NCI-H146 treated with DMSO at 0.1 percent for 48 hours (cell line): ENCODE measurements around the gene CTTNBP2.

Experiments
- DNase-seq: peaks from one replicate; lab custom pipeline; 2025; ENCODE audit not compliant: unreplicated experiment; lab: John Stamatoyannopoulos, UW

CTTNBP2 gene

DNA sequence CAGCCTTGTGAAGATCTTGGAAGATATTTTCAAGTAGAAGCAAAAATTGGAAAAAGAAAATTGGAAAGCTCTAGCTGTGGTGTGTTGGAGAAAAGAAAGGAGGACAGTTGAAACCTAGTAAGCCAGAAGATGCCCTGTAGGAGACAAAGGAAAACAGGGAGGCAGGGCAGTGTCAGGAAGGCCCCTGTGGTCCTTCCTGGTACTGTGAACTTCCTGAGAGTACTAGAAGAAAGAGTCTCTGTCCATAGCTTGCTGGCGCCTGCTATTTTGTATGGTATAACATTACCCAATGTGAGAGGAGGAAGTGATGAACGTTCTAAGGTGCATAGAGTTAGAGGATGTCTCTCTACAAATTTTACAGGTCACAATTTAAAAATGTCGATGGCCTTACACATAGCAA lies 183.1 kb downstream of the CTTNBP2 start:
- DNase-seq = no peak

DNA sequence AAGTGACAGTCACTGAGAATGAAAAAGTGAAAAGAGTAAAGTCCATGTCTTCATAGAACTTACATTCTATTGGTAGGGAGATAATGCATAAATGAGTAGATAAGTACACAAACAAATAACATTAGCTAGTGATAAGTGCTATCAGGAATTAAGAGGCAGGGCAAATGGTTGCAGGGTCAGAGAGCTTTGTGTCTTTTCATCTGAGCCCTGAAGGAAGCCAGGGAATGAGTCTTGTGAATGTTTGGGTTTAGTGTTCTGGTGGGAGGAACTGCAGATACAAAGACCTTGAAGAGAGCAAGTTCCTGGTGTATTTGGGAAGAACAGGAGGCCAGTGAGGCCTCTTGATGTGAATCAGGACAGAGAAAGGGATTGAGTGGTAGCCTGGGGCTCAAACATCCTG lies 183.8 kb downstream of the CTTNBP2 start:
- no peak for DNase-seq

DNA sequence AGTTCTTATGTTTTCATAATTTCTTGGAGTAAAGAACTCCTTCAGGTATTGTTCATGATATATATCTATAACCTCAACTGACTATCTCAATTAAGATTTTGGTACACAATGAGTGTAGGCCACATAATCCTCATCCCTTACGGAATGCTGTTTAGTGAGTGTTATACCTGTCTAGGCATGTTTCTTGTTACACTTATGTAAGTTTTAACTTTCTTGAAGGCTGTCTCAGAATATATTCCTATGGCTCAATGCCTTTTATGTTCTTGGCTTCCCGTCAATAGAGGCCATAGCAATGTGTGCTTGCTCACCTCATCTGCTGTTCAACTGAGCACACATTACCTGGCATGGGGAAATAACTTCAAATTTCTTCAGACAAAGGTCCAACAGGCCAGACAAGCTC lies 185.1 kb downstream of the CTTNBP2 start:
- no peak for DNase-seq

DNA sequence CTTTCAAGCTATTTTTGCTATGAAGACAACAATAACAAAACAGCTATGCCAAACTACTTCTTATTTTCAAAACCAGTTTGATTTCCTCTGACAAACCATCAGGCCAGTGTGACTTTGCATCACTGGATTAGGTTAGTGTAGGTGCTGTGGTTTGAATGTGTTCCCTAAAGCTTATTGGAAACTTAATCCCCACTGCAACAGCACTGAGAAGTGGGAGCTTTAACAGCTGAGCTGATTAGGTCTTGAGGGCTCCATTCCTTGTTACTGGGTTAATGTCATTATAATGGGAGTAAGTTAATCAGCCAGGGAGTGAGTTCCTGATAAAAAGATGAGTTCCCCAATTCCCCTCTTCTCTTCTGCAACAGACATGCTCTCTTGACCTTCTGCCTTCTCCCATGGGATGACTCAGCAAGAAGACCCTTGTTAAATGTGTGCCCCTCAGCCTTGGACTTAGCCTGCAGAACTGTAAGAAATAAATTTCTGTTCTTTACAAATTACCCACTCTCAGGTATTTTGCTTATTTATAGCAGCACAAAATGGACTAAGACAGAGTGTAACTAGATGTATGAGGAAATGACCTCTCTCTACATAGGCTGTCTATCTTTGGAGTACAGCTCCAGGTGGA lies 186.8 kb downstream of the CTTNBP2 start:
- DNase-seq = no peak

DNA sequence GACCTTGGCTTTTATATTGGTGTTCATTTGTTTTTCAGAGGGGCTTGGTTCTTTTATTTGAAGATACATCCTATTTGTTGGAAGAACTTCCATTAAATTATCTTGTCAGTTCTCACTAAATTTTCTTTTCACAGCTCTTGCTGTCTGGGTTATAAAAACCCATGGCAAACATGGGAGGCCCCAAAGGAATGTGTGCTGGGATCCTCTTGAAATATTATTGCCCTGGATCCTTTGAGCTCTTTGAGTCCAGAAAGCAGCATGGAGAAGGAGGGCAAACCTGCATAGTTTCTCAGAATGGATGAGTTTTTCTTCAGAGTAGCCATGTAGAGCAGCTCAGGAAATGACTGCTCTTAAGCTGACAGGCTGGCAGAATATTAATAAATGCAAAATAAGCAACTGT lies 187.4 kb downstream of the CTTNBP2 start:
- no peak for DNase-seq

DNA sequence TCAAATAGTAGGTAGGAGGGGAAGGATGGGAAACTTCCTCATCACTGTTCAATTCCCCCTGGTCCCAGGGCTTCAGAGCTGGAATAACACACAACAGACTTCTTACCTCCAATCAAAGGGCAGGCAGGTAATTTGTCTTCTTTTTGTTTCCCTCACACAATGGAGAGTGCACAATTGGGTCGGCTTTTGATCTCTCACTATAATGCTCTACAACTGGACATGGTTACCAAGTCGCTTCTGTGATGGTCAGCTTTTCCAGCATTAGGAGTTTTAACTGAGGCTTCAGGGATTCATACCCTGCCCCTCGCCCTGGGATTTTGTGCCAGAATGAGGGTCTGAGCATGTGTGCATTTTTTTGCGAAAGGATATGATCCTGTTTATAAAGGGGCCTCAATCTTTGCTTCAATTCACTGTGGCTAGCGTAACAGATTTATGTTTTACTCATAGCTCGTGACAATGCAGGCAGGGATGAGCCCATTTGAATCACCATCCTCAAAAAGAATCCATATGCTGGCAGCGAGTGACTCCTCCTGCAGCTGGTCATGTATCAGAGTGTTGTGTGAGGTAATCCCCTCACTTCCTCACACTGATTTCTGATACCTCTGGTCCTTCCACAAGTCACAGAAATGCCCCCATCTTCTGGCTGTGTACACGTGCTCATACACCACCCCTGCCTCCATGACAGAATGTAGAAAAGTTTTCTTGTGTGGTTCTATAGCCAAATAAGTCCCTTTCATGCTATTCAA lies 189.6 kb downstream of the CTTNBP2 start:
- DNase-seq = no peak

DNA sequence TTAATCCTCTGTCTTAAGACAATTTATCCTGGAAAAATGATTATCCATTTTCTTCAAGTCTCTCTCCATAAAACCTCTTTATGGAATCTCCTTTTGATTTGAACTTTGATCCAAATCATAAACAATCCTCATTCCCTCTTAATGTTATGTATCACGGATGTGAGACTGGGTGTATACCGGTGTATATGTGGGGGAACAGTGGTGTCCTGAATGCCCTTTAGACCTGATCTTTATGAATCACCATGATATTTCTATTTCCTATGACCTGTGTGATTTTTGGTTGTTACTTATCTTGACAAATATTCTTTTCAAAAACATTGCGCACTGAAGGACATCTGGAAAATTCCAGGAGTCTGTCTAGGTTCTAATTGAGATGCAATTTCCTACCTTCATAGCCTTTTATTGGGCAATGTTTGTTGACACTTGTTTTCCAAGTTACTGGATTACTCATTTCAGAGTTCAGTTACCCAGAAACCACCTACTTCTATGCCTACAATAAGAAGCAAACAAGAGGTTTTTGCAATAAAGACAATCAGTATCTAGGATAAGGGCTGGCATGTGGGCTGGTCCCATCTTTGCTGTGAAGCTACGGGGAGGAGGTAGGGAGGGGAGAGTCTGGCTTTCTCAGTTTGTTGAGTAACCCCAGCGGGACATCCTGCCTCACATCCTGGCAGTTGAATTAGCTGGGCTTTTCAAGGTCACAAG lies 190.4 kb downstream of the CTTNBP2 start:
- DNase-seq = no peak

DNA sequence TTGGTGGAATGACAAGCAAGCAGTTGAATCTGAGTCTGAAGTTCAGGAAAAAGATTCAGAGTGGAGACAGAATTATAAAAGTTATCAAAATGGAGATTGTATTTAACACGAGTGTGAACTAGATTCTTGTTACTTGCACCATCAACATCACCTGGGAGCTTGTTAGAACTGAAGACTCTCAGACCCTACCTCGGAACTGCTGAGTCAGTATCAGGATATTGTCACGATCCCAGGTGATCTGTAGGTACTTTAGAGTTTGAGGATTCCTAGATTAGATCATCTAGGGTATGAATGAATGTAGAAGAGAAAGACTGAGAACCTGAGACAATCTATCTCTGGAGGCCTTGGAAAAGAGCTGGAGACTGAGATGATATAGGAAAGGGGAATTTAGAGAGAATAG lies 194.1 kb downstream of the CTTNBP2 start:
- no peak for DNase-seq

DNA sequence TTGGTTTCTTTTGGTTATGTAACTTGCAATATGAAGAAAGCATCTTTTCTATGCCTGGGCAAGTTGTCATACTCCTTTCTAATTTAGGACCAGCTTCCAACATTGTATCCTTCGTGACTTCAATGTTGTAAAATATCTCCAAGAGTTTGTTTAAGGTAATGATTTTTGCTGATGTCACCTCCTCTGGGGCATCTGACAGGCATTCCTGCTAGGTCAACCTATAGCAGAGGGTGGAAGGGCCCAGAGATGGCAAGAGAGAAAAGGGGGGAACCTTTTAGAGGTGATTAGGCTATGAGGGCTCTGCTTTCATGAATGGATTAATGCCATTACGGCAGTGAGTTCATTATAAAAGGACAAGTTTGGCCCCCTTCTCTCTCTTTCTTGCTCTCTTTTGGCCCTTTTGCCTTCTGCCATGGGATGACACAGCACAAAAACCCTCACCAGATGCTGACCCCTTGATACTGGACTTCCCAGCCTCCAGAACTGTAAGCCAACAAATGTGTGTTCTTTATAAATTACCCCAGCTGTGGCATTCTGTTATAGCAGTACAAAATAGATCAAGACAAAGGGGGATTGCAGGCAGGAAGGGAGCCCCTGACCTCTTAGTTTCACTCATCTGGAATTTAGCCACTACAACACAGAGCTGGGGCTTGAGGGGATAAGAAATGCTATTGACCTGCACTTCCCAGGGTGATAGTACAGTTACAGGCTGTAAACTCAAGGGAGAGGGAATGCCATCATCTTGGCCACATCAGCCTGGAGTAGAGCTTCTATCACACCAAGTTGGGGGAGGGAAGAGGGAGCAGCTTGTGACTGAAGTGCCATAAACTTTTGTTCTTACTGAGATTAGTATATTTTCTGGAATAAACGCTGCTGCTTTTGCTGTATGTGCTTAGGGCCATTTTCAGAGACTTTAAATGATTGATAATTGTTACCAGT lies 197.5 kb downstream of the CTTNBP2 start:
- no peak for DNase-seq

DNA sequence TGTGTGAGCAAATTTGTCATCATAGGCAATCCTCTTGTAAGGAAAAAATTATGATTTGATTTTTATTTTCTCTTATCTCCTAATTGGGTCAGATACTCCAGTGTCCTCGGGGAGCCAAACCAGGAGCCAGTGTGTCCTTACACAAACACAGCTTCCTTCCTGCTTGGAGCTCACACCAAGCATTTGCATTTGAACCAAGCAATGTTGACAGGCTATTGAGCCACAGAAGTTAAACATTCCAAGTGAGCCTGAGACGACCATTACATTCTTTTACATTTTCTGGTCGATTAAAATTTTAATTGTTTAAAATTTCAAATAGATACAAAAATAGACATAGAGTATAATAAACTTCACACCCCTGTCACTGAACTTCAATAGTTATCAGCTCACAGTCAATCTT lies 198.6 kb downstream of the CTTNBP2 start:
- DNase-seq = no peak

DNA sequence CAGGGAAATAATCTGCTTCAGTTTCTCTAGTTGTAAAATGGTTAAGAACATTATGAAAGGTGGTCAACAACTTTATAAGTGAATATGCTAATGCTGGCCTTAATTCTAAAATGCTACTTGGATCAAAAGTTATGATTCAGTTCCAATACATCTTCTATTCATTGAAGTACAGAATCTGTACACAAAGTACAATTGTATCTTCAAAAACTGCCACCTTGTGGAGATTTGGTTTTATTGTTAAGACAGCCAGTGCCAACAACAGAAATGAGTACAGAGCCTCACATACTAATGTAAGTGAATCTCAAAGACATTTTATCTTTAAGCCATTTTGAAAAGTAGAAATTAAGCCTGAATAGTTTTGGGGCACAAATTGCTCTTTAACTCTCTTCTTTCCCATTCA lies 199.4 kb downstream of the CTTNBP2 start:
- DNase-seq = no peak

DNA sequence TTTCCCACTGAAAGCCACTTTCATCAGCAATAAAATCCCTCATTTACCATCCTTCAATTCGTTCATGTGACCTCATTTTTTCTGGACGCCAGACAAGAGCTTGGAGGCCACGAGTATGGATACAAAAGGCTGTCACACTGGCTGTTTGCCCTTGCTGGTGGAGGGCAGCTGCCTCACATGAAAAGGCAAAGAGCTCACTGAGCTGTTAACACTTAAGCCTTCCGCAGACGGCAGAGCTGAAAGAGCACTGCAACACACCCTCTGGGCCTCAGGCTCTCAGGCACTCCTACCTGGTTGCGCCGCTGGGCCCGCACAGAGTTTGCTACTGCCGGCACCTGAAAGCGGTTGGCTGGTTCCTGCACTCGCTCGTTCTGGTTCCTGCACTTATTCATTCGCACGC lies 199.9 kb downstream of the CTTNBP2 start:
- no peak for DNase-seq

DNA sequence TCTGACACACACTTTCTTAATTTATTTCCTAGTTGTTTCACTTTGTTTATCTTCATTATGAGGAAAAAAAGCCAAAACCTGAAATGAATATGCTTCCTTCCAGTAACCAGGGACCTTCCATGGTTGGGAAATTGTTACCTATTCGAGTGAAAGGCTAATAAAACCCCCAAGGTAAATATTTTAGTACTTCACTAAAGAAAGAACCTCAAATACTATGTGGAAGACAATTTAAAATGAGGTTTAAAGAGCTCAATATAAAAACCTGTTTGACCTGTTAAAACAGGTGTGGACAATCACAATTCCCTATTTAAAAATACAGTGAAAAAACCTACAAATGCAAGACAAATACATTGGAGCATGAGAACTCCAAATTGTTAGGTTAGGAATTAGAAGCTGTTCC lies 200.8 kb downstream of the CTTNBP2 start:
- DNase-seq = no peak

DNA sequence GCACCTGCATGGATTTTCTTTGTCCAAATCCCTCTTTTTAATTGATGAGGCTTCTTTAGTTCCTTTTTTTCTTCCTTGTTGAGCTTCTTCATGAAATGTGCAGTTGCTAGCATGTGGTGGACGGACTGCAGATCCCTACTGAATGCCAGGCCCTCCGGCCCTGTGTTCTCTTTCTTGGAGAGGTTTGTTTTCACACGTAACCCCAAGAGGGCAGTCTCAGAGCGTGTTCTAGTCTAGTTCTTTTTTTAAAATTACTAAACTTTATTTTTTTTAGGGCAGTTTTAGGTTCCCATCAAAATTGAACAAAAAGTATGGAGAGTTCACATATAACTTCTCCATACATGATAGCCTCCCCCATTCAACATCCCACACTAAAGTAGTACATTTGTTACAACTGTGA lies 203.4 kb downstream of the CTTNBP2 start:
- no peak for DNase-seq

DNA sequence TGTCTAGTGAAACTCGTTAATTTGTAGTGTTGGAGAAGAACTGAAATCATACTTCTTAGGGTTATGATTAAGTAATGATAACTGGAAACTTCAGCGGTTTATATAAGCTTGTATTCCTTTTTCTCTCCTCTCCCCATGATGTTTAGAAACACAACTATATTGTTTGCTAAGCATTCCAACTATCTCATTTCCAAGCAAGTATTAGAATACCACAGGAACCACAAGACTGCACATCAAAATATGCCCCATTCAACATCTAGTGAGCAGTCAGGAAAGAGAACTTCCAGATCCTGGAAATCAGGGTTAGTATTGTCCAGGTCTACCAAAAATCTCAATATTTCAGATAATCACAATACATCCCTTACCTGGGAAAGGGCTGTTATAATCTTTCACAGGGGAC lies 205.8 kb downstream of the CTTNBP2 start:
- DNase-seq = no peak

DNA sequence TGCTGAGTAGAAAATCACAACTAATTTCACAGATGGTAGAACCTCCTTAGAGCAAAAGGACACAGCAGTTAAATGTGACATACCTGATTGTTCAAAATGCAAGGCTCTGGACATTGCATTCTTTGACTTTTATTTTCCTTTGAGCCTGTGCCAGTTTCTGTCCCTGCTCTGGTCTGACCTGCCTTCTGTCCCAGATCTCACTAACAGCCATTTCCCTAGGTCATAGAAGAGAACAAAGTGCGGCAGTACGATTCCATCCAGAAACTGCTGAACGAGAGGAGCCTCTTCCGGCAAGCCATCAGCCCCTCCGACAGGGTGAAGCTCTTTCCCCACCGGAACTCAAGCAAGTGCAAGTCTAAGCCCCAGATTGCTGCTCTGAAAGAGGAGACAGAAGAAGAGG lies 206.6 kb downstream of the CTTNBP2 start:
- DNase-seq = no peak

DNA sequence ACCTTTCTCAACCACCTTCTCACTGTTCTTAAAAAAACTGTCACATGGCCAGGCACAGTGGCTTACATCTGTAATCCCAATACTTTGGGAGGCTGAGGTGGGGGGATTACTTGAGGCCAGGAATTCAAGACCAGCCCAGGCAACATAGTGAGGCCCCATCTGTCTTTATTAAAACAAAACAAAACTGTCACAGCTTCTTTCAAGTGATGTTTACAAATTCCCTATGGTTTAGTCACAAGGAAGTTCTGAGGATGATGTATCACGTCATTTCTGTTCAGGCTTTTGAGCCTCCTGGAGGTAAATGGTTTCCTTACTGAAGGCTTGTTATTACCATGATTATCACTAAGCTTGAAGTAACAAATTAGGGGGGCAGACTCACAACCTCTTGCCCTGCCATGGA lies 207.2 kb downstream of the CTTNBP2 start:
- DNase-seq = no peak

DNA sequence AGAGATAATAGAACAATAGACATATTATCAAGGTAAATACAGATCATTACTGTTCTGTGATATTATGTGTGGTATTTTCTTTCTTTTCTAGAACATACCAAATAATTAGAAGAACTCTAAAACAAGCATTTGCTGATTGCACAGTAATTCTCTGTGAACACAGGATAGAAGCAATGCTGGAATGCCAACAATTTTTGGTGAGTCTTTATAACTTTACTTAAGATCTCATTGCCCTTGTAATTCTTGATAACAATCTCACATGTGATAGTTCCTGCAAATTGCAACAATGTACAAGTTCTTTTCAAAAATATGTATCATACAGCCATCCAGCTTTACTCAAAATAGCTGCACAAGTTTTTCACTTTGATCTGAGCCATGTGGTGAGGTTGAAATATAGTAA lies 207.9 kb downstream of the CTTNBP2 start:
- DNase-seq = no peak

DNA sequence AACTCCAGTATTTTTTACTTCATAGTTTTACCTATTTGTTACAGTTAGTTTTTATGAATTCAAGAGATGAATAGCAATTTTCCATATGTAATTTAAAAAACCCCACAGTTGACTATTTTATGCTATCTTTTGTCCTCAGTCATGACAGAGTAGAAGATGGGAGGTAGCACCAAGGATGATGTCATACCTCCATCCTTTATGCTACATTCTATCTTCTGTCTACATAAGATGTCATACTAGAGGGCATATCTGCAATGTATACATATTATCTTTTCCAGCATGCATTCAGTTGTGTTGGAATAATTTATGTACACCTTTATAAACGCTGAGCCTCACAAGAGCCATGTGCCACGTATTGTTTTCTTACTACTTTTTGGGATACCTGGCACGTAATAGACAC lies 209.2 kb downstream of the CTTNBP2 start:
- DNase-seq = no peak

DNA sequence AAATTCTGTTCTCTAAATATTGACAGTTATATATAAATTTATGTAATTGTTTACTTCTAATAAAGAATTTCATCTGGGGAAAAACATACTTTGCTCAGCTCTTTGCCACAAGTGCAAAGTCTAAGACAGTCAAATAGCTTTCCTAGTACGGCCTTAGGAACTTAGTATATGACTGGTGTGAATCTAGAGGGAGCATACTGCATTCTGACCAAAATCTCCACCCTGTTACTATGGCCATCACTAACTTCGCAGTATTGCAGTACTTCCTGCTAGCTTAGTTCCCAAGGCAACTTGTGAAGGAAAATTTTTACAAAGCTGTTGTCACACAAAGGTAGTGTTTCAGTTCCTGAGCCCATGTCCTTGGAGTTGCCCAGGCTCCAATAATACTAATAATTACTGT lies 211.9 kb downstream of the CTTNBP2 start:
- no peak for DNase-seq
